GM21423 (cell line): Measurements from ENCODE around the gene IQGAP2.
"Not testable (repeated sequence)": the region's sequence is repeated elsewhere in the genome, so short reads cannot be mapped to it uniquely, and the experiment has no call there.

ENCODE experiments used
- ATAC-seq: cut with Tn5 transposase; IDR thresholded peaks from one replicate; pipeline ENCODE4 v1.9.1; 2021; ENCODE audit warnings: mild to moderate bottlenecking, moderate library complexity; ENCODE audit not compliant: unreplicated experiment

IQGAP2 gene

DNA sequence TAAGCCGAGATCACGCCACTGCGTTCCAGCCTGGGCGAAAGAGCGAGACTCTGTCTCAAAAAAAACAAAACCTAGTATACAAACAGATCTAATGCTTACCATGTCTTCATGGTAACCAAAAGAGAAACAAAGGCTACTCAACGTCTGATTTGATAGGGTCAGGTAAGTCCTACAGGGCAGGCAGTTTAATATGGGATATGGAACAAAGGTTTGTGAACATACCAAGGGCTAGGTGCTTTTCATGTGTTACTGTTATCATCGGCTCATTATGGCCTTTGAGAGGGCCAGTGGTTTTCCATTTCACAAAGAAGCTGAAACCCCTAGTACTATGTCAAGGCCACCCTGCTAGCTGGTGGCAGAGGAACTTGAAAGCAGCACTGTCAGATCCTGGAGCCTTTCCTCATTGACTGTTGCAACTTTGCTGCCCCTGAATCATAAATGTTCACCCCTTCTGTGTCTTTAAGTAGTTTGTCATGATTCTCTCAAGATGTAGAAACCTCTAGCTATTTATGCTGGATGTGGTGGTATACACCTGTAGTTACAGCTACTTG, 5.1 kb downstream of the IQGAP2 start:
- no peak for ATAC-seq

DNA sequence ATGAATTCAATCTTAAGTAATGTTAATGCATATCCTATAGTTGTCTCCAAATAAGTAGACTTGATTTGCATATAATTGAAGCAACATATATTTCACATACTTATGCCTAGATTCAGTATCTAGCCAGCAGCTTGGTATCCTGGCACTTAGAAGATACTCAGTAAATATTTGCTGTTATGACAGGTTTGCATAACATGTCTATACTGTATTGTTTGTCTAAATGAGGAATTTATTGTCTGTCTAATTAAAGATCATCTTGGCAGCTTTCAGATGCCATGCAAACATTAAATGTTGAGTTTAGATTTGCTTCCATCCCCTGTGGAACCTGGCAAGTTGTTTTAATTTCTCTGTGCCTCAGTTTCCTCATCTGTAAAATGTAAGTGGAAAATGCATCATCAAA, 9.4 kb downstream of the IQGAP2 start:
- ATAC-seq: no peak

DNA sequence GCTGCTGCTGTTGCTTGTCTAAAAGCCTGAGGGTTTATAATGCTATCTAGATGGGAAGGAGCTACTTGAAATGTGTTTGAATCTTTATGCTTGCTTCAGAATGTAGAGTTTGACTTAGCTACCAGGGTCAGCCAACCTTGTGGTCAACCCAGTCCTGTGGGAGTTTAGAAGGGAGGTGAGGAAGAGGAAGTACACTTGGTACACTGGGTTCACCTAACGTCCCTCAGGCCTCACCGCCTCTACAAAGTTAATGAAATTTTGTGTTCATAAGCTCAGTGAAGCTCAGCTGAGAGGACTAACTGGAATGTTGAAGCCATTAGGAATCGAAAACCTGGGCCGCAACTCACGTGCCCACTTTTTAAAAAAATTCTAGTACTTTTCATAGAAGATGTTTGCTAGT, 10.7 kb downstream of the IQGAP2 start:
- no peak for ATAC-seq

DNA sequence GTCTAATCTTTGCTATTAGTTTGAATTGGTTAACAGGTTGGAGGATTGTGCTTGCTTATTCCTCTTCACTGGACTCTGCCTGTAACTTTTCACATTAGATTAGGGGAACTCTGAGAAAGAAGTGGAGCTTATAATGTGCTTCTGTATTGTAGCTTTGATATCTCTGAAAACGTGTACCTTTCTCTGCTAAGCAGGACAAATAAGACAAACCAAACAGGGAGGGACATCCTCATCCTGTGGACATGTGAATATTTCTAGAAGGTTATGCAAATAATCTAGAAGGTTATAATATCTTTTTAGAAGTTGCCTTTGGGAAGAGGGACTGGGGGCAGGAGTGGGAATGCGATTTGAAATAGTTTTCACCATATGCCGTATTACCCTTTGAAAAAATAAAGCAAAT, 11.7 kb downstream of the IQGAP2 start:
- no peak for ATAC-seq

DNA sequence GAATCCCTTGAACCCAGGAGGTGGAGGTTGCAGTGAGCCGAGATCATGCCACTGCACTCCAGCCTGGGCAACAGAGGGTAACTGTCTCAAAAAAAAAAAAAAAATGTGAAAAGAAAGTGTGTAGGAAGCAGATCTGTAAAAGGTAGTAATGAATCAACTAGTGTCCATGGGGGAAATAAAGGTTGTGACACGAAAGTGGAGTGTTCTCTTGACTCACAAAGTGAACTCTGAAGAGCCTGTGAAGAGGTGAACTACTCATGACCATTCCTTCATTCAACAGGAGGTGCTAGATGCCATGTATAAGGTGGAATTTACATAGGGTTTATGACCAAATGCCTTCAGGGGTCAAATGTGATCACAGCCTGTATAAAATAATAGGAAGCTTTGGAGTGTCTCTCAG, 12.8 kb downstream of the IQGAP2 start:
- ATAC-seq: no peak

DNA sequence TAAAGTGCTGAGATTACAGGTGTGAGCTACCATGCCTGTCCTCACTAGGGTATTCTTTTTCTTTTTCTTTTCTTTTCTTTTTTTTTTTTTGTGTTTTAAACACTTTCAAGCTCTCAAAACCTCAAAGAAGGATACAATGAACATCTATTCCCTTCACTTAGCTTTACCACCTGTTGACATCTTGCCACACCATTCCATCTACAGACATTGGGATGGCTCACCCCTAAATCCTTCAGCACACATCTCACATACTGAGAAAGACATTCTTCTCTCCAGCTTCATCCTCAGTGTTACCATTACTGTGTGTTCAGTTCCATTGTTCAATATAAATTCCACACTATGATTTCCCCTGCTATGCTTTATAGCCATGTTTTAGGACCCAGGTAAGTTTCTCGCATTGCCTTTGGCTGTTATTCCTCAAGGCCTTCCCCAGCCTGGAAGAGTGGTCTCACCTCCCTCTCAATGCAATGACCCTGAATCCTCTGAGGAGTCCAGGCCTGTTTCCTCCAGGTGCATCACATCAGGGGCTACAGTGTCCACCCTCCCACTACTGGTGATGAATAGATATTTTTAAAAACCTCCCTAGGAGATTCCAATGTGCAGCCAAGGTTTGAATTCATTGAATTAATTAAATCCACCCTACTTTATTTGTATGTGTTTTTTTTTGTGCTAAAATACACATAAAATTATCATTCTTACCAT, 16.7 kb downstream of the IQGAP2 start:
- no peak for ATAC-seq

DNA sequence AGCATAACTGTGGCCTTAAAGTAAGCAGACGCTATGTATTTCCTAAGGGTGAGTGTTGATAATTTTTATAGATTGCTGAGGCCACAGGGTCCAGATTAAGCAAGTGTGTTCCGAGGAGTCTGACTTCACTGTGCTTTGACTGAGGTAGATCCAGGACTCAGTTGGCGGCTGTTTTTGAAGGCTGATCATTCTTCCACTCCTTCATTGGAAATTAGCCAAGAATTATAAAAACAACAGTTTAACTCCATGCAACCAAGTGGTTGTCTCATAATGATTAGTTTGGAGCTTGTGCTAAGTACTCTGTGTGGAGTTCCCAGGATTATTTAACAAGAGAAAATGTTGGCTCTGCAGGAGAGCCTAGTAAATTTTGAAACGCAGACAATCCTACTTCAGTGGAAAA, 19.1 kb downstream of the IQGAP2 start:
- no peak for ATAC-seq

DNA sequence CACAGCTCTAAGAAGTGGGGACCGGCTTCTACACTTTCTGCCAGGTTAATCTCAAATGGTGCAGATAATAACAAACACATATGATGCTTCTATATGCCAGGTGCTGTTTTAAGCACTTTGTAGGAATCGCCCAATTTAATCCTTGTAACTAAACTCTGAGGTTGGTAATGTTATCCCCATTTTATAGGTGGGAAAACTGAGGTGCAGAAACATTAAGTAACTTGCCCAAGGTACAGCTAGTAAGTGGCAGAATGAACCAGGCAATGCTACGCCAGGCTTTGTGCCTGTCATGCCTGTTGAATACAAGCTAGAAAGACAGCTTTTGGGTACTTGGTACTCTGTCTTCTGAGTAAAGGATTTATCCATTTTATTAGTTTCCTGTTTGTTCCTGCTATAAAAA, 19.7 kb downstream of the IQGAP2 start:
- no peak for ATAC-seq

DNA sequence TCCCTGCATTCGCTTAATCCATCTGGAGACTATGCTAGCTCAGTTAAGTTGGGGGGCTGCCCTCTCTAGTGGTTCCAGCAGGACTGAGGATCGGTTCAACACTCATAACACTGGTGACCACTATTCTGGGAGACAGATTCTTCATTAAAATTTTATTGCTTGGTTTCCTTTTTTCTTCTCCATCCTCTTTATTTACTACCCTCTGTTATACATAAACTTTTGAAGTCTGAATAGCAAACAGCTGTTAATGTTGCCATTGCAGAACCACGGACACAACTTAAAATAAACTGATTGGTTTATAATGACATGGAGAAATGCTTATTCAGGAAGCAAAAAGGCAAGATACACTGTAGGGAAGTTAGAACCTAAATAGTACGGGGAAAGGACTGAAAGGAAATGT, 22.1 kb downstream of the IQGAP2 start:
- ATAC-seq: no peak

DNA sequence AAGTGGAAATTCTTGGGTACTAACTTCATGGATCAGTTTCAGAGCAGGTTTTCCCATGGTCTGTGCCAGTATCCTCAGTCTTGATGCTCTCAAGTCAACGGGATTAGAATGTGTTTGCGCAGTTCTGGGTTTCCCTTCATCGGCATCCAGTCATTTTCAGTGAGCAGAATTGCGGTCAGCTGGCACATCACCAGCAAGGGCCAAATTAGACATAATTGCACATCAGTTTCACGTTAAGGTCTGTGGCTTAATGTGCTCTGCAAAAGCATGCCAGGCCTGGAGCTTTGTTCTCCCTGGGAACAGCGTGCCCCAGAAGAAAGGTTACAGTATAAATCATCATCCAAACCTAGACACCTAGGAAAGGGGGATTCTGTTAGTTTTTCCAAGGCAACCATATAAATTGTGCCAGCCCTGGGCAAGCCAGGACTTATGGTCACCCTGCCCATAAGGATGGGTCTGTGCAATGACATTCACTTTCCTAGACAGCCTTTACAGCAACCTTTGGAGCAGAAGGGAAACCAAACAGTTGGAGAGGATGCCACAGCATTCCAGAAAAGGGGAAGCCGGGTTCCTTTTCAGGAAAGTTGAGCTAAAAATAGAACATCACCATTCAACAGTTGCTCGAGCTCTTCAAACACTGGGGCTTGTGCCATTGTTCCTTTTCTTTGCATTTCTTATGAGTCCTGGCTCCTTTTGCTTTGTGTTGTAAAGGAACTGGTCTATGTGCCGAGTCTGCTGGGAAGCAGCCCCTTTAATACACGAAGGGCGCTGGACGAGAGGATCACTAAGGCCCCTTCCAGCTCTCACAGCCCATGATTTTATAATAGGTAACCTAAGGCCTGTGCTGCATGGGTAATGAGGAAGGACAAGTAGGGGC, 23.1 kb downstream of the IQGAP2 start:
- no peak for ATAC-seq

DNA sequence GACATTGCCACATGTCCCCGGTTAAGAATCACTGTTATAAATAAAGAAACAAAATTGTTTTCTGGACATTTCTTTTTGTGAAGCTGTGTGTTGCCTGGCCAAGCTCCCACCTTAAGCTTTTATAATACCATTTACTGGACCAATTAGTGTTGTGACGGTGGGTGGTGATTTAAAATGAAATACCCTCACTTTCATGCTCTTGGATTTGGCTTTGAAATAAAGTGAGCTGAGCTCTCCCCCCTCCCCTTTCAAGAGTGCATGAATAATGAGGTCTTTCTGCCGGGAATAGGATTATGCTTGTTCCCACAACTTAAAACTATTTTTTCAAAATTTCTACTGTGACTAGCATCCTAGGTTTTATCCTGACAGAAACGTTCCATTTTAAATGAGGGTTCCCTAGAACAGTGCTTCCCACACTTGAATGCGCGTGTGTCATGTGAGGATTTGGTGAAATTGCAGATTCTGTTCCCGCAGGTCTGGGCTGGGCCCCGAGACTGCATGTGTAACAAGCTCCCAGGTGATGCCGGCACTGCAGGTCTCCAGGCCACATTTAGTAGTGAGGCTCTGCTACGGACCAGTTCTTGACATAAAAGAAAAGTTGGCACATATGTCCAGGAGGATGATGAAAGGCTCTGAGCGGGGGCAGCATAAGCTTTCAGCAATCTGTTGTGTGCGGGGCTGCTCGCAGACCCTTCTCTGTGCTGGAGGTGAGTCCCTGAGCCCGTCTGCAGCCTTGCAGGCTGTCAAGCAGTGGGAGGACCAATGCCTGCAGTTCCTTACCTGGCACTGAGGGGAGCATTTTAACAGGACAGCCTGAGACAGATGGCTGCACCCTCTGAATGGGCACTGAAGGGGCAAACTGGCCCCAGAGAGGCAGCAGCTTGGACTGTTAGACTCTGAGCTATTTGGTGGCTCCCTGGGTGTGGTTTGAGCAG, 24.4 kb downstream of the IQGAP2 start:
- no peak for ATAC-seq

DNA sequence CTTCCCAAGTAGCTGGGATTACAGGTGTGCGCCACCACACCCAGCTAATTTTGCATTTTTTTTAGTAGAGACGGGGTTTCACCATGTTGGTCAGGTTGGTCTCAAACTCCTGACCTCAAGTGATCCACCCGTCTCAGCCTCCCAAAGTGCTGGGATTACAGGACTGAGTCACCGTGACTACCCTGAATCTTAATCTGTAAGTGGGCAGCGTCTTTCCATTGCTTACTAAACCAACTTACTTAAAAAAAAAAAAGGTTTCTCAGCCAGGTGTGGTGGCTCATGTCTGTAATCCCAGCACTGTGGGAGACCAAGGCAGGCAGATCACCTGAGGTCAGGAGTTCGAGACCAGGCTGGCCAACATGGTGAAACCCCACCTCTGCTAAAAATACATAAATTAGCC, 25.5 kb downstream of the IQGAP2 start:
- ATAC-seq: not testable (repeated sequence)

DNA sequence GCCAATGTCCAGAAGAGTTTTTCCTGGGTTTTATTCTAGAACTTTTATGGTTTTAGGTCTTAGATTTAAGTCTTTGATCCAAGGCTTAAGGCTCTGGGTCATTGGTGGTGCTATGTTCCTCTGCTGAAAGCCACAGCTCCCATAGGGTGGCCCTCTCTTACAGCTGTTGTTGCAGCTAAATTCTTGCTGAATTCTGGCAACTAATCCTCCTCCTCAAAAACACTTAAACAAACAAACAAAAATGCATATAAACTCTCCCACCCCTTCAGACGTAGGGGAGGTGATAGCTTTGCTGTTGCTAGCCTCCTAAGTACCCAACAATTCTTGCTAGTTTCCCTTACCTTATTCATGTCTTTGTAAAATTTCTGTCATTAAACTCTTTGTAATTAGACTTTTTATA, 30.2 kb downstream of the IQGAP2 start:
- ATAC-seq: no peak

DNA sequence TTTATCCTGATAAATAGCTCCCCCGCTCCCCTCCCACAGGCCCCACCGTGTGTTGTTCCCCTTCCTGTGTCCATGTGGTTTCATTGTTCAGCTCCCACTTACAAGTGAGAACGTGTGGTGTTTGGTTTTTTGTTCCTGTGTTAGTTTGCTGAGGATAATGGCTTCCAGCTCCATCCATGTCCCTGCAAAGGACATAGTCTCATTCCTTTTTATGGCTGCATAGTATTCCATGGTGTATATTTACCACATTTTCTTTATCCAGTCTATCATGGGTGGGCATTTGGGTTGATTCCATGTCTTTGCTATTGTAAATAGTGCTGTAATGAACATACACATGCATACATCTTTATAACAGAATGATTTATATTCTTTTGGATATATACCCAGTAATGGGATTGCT, 34.4 kb downstream of the IQGAP2 start:
- ATAC-seq: not testable (repeated sequence)

DNA sequence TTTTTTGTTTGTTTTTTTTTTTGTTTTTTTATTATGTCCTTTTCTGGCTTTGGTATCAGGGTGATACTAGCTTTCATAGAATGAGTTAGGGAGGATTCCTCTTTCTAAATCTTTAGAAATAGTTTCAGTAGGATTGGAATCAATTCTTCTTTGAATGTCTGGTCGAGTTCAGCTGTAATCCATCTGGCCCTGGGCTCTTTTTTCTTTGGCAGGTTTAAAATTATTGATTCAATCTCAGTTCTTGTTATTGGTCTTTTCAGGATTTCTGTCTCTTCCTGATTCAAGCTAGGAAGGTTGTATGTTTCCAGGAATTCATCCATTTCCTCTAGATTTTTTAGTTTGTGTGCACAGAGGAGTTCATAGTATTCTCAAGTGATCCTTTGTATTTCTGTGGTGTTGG, 34.9 kb downstream of the IQGAP2 start:
- ATAC-seq: no peak

DNA sequence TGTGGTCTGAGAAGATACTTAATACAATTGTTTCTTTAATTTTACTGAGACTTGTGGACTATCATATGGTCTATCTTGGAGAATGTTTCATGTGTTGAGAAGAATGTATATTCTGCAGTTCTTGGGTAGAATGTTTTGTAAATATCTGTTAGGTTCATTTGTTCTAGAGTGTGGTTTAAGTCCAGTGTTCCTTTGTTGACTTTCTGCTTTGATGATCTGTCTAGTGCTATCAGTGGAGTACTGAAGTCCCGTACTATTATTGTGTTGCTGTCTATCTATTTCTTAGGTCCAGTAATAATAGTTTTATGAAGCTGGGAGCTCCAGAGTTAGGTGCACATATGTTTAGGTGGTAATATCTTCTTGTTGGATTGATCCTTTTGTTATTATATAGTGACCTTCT, 36.1 kb downstream of the IQGAP2 start:
- no peak for ATAC-seq

DNA sequence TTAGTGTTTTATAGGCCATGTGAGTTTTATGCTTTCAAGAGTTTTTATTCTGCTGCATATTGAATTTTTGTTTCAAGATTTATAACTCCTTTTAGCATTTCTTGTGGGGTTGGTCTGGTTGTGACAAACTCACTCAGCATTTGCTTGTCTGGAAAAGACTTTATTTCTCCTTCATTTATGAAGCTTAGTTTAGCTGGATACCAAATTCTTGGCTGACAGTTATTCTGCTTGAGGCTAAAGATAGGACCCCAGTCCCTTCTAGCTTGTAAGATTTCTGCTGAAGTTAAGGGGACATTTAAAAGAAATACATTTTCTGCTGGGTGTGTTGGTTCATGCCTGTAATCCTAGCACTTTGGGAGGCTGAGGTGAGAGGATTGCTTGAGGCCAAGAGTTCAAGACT, 36.8 kb downstream of the IQGAP2 start:
- no peak for ATAC-seq

DNA sequence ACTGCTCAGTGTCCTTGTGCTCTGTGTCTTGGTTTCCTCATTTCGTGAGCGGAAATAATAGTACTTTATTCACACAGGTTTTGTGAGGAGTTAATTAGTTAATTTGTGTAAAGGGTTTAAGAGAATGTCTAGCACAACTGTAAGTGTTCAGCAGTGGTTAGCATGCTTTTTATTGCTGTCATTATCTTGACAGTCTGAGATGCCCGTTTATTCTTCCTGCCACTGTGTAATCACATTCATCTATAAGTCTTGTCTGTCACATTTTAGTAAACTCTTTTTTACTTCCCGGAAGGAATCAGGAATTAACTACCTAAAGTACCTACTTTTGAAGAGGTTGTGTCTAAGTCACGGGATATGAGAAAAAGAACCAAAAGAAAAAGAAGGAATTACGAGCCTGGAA, 38.0 kb downstream of the IQGAP2 start:
- ATAC-seq: no peak

DNA sequence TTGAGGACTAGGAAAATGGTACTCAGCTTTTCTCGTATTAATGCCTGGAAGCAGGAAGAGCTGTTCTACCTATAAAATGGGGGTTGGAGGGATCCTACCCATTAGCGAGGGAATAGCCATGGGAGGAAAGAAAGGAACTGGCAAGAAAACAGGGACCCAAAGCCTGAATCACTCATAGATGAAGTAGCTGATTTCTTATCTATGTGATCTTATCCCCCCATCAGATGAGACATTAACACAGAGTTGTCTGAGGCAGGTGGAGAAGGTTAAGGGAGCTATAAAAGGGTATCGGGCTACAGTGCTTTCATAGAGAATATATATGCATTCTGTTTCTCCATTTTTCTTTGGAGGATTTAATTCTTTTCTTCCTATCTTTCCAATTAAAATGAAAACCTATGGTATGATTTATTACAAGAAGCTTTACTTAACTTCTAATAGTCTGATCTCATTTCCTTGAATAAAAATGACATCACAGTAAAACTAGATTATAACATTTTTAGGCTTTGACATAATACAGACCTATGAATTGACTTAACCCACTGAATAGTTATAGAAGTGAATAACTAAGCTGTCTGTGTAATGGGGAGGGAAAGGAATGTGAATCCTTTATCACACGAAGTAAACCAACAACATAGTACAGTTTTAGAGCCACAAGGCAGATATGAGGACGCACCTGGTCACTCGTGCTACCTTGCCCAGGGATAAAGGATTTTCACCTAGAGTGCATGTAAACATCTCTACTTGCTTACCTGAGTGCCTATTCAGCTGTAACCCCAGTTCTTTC, 39.0 kb downstream of the IQGAP2 start:
- no peak for ATAC-seq

DNA sequence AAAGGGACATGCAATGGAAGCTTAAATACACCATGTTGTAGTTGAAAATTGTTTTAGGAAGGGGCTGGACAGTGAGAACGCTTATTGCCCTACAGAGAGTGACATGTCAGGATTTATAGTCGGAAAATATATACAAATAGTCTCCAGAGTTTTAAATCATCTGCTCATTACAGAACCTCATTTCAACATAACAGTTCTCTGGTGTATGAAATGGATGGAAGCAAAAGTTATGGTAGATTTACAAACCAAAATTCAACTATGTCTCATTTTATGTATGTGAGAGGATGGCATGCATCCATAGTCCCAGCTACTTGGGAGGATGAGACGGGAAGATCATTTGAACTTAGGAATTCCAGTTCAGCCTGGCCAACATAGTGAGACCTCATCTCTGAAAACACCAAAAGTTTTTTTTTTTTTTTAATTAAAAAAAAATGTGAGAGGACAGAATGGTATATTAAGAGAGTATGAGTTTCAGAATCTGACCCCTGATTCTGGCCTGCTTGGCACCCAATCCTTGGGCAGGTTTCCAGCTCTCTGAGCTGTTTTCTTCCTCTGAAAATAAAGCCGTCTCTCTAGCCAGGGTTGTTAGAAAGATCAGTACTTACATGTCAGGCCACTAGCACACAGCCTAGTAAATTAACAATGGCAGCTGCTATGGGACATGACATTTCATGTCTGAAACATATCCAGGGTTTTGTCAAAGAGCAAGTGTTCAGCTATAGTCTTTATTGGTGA, 40.1 kb downstream of the IQGAP2 start:
- no peak for ATAC-seq
